Activated T-cell treated with anti-CD3 and anti-CD28 coated beads, Interleukin-2, amount 50 U/mL, for 48 hours (primary cell): ENCODE data around the gene KRTAP4-12.
"Not testable (repeated sequence)": the region's sequence is repeated elsewhere in the genome, so short reads cannot be mapped to it uniquely, and the experiment has no call there.

Experiments used
- DNase-seq, 2 experiments: peaks; one replicate each; pipeline ENCODE4 v3.0.0-alpha.2; 2020

KRTAP4-12 gene

DNA sequence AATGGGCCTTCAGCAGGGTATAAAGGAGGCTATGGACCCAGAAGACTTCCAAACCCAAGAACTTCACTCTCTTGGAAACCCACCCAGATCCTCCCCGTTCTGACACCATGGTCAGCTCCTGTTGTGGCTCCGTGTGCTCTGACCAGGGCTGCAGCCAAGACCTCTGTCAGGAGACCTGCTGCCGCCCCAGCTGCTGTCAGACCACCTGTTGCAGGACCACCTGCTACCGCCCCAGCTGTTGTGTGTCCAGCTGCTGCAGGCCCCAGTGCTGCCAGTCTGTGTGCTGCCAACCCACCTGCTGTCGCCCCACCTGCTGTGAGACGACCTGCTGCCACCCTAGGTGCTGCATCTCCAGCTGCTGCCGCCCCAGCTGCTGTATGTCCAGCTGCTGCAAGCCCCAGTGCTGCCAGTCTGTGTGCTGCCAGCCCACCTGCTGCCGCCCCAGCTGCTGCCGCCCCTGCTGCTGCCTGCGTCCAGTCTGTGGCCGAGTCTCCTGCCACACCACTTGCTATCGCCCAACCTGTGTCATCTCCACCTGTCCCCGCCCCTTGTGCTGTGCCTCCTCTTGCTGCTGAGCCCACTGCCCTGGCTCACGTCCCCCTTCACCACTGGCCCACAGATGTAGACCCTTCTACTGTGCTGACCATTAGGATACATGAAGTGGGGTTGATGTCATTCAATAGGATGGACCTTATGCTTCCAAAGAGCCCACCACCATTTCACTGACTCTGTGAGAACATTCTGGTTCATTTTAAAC is 39.7 kb downstream of the KRTAP4-12 start, which contains the start of gene KRTAP4-7:
Gene KRTAP4-7 (plus strand): TSS at position 51 of the 757 bp plus-strand sequence. CDS start 57 bp downstream, at position 108.
- not testable (repeated sequence) for DNase-seq

DNA sequence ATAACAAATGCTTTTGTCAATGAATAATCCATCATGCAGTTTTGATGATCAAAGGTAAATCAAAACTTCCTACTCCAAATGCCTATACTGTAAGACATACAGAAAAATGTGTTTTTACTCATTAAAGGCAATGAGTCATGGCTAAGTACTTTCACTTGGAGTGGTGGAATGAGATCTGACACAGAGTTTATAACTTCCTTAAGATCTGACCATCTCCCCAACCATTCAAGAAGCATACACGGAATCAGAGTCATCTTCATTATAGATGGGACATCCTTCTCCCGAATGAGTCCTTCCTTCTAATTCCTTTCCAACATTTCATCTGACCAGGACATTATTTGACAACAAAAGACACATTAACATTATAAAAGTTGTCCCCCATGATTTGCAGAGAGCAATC is 40.6 kb downstream of the KRTAP4-12 start:
- DNase-seq: not testable (repeated sequence)

DNA sequence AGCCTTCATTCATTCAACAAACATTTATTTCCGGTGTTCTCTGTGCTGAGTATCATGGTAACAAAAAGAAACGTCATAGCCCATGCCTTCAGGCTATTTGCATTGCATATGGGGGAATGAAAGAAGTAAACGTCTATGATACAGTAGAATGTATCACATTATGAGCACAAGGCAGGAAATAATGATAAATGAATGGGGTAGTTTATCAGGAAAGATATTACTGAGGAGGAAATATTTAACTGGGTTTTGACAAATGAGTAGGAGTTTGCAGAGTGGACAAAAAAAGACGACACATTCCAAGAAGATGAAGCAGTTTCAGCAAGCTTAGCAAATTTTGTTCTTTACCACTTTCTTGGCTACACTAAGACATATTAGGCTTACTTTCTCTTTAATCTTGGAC is 41.4 kb downstream of the KRTAP4-12 start:
- no peak for DNase-seq

DNA sequence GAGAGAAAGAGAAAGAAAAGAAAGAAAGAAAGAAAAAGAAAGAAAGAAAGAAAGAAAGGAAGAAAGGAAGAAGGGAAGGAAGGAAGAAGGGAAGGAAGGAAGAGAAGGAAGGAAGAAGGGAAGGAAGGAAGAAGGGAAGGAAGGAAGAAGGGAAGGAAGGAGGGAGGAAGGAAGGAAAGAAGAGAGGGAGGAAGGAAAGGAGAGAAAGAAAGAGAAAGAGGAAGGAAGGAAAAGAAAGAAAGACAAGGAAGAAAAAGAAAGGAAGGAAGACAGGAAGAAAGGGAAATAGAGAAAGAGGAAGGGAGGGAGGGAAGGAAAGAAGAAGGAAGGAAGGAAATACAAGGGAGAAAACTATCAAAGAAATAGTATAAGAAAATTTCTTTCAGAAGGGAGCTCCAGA is 47.2 kb downstream of the KRTAP4-12 start:
- no peak for DNase-seq

DNA sequence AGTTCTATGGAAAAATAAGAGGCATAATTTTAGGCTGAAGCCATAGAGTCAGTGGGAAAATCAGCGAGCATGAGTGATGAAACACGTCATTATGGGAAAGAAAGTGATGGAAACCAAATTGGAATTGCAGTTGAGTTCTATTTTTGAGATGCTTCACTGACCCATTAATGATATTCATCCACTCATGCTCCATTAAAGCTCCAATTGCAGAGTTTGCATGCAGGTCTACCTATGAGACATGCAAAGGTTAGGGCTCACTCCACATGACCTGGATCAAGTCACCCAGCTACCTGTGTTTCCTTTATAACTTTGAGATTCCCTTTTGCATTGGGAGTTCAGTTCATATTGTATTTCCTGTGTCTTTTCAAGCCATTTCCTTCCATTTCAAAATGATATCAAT is 50.3 kb downstream of the KRTAP4-12 start:
- no peak for DNase-seq
